GM12878 (cell line): Measurements from ENCODE around the gene ALG8. TPM values are rescaled to one million over a fixed set of nuclear protein-coding genes. Genes with fewer than 3 reads are reported as not detected.

Experiments
- ATAC-seq: fragments of 200-7000 bp; cut with Tn5 transposase; 3 replicates; pipeline ENCODE4 v1.9.1; 2020; ENCODE audit warnings: mild to moderate bottlenecking, moderate library complexity
- BruUV-seq: library from RNA; stranded (reverse); fragments of 400-500 nt; replicated peaks from 2 replicates; lab custom pipeline; 2021; lab: Mats Ljungman, UMichigan
- CTCF ChIA-PET: fragments of 300-600 bp; sonication (Branson Sonifier 250); formaldehyde crosslinking; extraction: SDS; loops from one replicate; lab custom pipeline; 2021; ENCODE audit warnings: inconsistent platforms; lab: Yijun Ruan, JAX
- POLR2A ChIA-PET: fragments of 350-600 bp; formaldehyde crosslinking; extraction: SDS; loops from one replicate; lab custom pipeline; 2021; ENCODE audit warnings: inconsistent platforms; lab: Charles Lee
- RAD21 ChIA-PET: fragments of 300-600 bp; sonication (Branson Sonifier 250); formaldehyde crosslinking; loops from one replicate; lab custom pipeline; 2023; ENCODE audit warnings: antibody characterized with exemption; ENCODE audit not compliant: unreplicated experiment; lab: Charles Lee
- SMC1A ChIA-PET: fragments of 300-600 bp; sonication (Branson Sonifier 250); formaldehyde crosslinking; loops from one replicate; lab custom pipeline; 2023; ENCODE audit not compliant: unreplicated experiment, uncharacterized antibody; lab: Charles Lee
- DNase-seq: peaks from one replicate; pipeline ENCODE4 v3.0.0-alpha.2; 2011; ENCODE audit warnings: low read depth, low spot score
- FAIRE-seq: peaks from 3 replicates; lab custom pipeline; 2011; peaks lifted over from hg19 to GRCh38; lab: Jason Lieb, UNC
- H2AFZ ChIP-seq: 2 replicates; pipeline ENCODE4 v1.6.0; 2011; ENCODE audit warnings: low read depth, low read length, control low read depth; ENCODE audit not compliant: control insufficient read depth
- H3K27ac ChIP-seq: 2 replicates; pipeline ENCODE4 v1.5.1; 2011; ENCODE audit warnings: control low read depth; ENCODE audit not compliant: control insufficient read depth, insufficient read depth
- H3K27me3 ChIP-seq, 2 experiments: replicated peaks in 1 of 2; 2 replicates each; pipeline versions ENCODE4 v1.6.0 to v1.6.1; 2011; ENCODE audit warnings: low read length in 1 of 2; ENCODE audit not compliant: control insufficient read depth in 2 of 2, insufficient read depth in 2 of 2
- H3K36me3 ChIP-seq, 2 experiments: 2 replicates each; pipeline ENCODE4 v1.5.1; 2011; ENCODE audit warnings: low read length in 1 of 2; ENCODE audit not compliant: control insufficient read depth in 2 of 2, insufficient read depth in 2 of 2
- H3K4me1 ChIP-seq: 2 replicates; pipeline ENCODE4 v1.6.1; 2011; ENCODE audit warnings: mild to moderate bottlenecking, low read length, moderate library complexity, mixed read lengths; ENCODE audit not compliant: control insufficient read depth, insufficient read depth
- H3K4me2 ChIP-seq: 2 replicates; pipeline ENCODE4 v1.6.0; 2011; ENCODE audit warnings: control low read depth; ENCODE audit not compliant: control insufficient read depth, insufficient read depth
- H3K4me3 ChIP-seq: fragments of 200-600 bp; sonication (generic); 2 replicates; pipeline ENCODE4 v1.5.1; 2016
- H3K79me2 ChIP-seq: 2 replicates; pipeline ENCODE4 v1.6.0; 2011; ENCODE audit warnings: low read length; ENCODE audit not compliant: control insufficient read depth, insufficient read depth
- H3K9ac ChIP-seq: 2 replicates; pipeline ENCODE4 v1.8.0; 2011; ENCODE audit warnings: low read length, control low read depth, mixed read lengths; ENCODE audit not compliant: control insufficient read depth, insufficient read depth
- H3K9me3 ChIP-seq: replicated peaks from 3 replicates; pipeline ENCODE4 v1.5.1; 2011; ENCODE audit warnings: mild to moderate bottlenecking, low read length; ENCODE audit not compliant: control insufficient read depth, insufficient read depth
- H4K20me1 ChIP-seq: 2 replicates; pipeline ENCODE4 v1.6.0; 2011; ENCODE audit not compliant: control insufficient read depth, insufficient read depth
- ATF7 ChIP-seq: fragments of 450-650 bp; IDR thresholded peaks from 2 replicates; pipeline ENCODE4 v1.6.1; 2016; ENCODE audit warnings: low read depth, mild to moderate bottlenecking
- BHLHE40 ChIP-seq, 2 experiments: fragments of 450-650 bp in 1 of 2; IDR thresholded peaks; 2 replicates each; pipeline ENCODE4 v1.6.1; 2011 to 2017; ENCODE audit warnings: low read depth in 2 of 2, borderline replicate concordance in 1 of 2, improper control_type of control experiment in 1 of 2, low read length in 1 of 2, mild to moderate bottlenecking in 1 of 2
- FOXK2 ChIP-seq: fragments of 450-650 bp; IDR thresholded peaks from 2 replicates; pipeline ENCODE4 v1.6.1; 2017; ENCODE audit warnings: mild to moderate bottlenecking, moderate library complexity
- SP1 ChIP-seq: IDR thresholded peaks from one replicate; pipeline ENCODE4 v1.6.1; 2011; ENCODE audit warnings: low read depth, low read length
- STAT1 ChIP-seq: fragments of 450-650 bp; conservative IDR thresholded peaks from 2 replicates; pipeline ENCODE4 v1.6.1; 2014; ENCODE audit warnings: antibody characterized with exemption, mild to moderate bottlenecking
- ZNF274 ChIP-seq: IDR thresholded peaks from one replicate; pipeline ENCODE4 v1.8.0; 2011; ENCODE audit not compliant: insufficient read length, insufficient read depth
- WGBS: methylation state at CpG from one replicate; pipeline ENCODE4 v1.1.6; 2016; ENCODE audit warnings: low lambda C conversion rate; ENCODE audit not compliant: insufficient replicate concordance, insufficient coverage; ENCODE audit errors: missing lambda C conversion rate; 5-methylcytosine and 5-hydroxymethylcytosine counted together
- in situ Hi-C: fragments of 300-500 bp; cut with MboI; formaldehyde crosslinking; loops from 9 replicates; pipeline ENCODE4 v1.14.3; 2018; ENCODE audit warnings: mixed read lengths
- intact Hi-C: fragments of 100-400 bp; cut with micrococcal nuclease; formaldehyde crosslinking; loops from one replicate; pipeline ENCODE4 v1.14.2; 2022; ENCODE audit not compliant: unreplicated experiment
- polyA plus RNA-seq, 11 experiments: library from polyadenylated mRNA; depleted of rRNA in 4 of 11; unstranded in 6 of 11; stranded (reverse) in 5 of 11; fragments of >200 nt; fragmentation: Nextera tagmentation in 4 of 11; fragmentation: Illumina TruSeq in 1 of 11; extraction: Ambion mirVana in 4 of 11; extraction: Trizol in 1 of 11; gene quantifications; 1 replicate in 1 of 11; 2 replicates in 10 of 11; pipeline versions ENCODE4 v1.2.1 to v1.2.3, GENCODE V29; 2011 to 2016; ENCODE audit warnings: inconsistent platforms in 2 of 11, missing spikeins in 2 of 11, low read depth in 1 of 11
- total RNA-seq, 4 experiments: library from RNA; depleted of rRNA in 3 of 4; stranded (reverse); fragments of >200 nt in 3 of 4; fragmentation: Illumina TruSeq in 1 of 4; extraction: Trizol in 1 of 4; gene quantifications; 2 replicates each; pipeline versions ENCODE4 v1.2.1 to v1.2.3, GENCODE V29; 2013 to 2021
- TF ChIP-seq, protein P1 (sequence below): fragments of 450-650 bp; IDR thresholded peaks from 2 replicates; pipeline ENCODE4 v1.6.1; 2017; ENCODE audit warnings: antibody characterized with exemption, mild to moderate bottlenecking, moderate library complexity
- TF ChIP-seq, protein P2 (sequence below): fragments of 450-650 bp; IDR thresholded peaks from 2 replicates; pipeline ENCODE4 v1.6.1; 2014; ENCODE audit warnings: mild to moderate bottlenecking

The ALG8 gene
- total and polyA plus RNA-seq, 10 of the 15 experiments (the other 5 are each of a cell fraction or from before 2014, with no cell fraction given), result 45.7 to 105 (median 68.4) TPM

- intact Hi-C loops (no loop called here), in situ Hi-C loops (no loop called here)
- DNase-seq, result no peak
- Histone ChIP-seq H3K79me2 (no peaks in the 10 kb centered on the region), H3K27ac (no peak overlapping the region), H4K20me1 (no peaks in the 10 kb centered on the region), H3K9me3 (no peaks in the 10 kb centered on the region)
- POLR2A ChIA-PET, result no interaction called here
- WGBS, result 92% methylated on average over 4 of the region's 4 CpGs
- BruUV-seq, result no TSS peak
- RAD21 ChIA-PET, result no interaction called here
- TF ChIP-seq, protein P1, sequence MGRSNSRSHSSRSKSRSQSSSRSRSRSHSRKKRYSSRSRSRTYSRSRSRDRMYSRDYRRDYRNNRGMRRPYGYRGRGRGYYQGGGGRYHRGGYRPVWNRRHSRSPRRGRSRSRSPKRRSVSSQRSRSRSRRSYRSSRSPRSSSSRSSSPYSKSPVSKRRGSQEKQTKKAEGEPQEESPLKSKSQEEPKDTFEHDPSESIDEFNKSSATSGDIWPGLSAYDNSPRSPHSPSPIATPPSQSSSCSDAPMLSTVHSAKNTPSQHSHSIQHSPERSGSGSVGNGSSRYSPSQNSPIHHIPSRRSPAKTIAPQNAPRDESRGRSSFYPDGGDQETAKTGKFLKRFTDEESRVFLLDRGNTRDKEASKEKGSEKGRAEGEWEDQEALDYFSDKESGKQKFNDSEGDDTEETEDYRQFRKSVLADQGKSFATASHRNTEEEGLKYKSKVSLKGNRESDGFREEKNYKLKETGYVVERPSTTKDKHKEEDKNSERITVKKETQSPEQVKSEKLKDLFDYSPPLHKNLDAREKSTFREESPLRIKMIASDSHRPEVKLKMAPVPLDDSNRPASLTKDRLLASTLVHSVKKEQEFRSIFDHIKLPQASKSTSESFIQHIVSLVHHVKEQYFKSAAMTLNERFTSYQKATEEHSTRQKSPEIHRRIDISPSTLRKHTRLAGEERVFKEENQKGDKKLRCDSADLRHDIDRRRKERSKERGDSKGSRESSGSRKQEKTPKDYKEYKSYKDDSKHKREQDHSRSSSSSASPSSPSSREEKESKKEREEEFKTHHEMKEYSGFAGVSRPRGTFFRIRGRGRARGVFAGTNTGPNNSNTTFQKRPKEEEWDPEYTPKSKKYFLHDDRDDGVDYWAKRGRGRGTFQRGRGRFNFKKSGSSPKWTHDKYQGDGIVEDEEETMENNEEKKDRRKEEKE, result no peak
- TF ChIP-seq FOXK2, result no peak
- TF ChIP-seq, protein P2, sequence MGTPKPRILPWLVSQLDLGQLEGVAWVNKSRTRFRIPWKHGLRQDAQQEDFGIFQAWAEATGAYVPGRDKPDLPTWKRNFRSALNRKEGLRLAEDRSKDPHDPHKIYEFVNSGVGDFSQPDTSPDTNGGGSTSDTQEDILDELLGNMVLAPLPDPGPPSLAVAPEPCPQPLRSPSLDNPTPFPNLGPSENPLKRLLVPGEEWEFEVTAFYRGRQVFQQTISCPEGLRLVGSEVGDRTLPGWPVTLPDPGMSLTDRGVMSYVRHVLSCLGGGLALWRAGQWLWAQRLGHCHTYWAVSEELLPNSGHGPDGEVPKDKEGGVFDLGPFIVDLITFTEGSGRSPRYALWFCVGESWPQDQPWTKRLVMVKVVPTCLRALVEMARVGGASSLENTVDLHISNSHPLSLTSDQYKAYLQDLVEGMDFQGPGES, result no peak
- TF ChIP-seq SP1, result no peak
- no peak for TF ChIP-seq STAT1
- no peak for TF ChIP-seq ZNF274
- TF ChIP-seq BHLHE40 (IDR thresholded peaks at IDR 0.05; ENCODE audit: borderline replicate concordance in 1 of 2, low read depth in 2 of 2, low read length in 1 of 2), result no peak
- no peak for TF ChIP-seq ATF7
- TF ChIP-seq, all 136 proteins: peak for 0
- H3K4me1 ChIP-seq, result no peaks in the 10 kb centered on the region
- no peaks in the 10 kb centered on the region for H3K27me3 ChIP-seq
- ChIA-PET SMC1A (no interaction called here), CTCF (no interaction called here)
- H3K4me3 ChIP-seq, result no peak overlapping the region
- ATAC-seq (no peak), FAIRE-seq (no peak)
- H3K36me3 ChIP-seq, result peaks cover 2 to 16% of the 10 kb centered on the region in 2 experiments; a peak in 3 of 4 replicates
- H3K4me2 ChIP-seq, result no peak overlapping the region
- no peak overlapping the region for H3K9ac ChIP-seq
- no peak overlapping the region for H2AFZ ChIP-seq
Measured at GRCh38 chr11:78099666-78100065, 39.8 kb downstream of the ALG8 start.
